GM12891 (cell line): Measurements from ENCODE around the gene TRIM28.

Experiments
- DNase-seq: peaks from one replicate; pipeline ENCODE4 v3.0.0; 2011; ENCODE audit warnings: low spot score; ENCODE audit not compliant: insufficient read length
- FAIRE-seq: peaks from 2 replicates; lab custom pipeline; 2011; peaks lifted over from hg19 to GRCh38; lab: Jason Lieb, UNC
- PAX5 ChIP-seq: IDR thresholded peaks from 2 replicates; pipeline ENCODE4 v1.6.1; 2011; ENCODE audit warnings: low read length, moderate library complexity, mild to moderate bottlenecking; ENCODE audit not compliant: insufficient read depth, severe bottlenecking
- POLR2A ChIP-seq: IDR thresholded peaks from 2 replicates; pipeline ENCODE4 v1.6.1; 2011; ENCODE audit warnings: low read depth, low read length, control low read depth
- POLR2AphosphoS5 ChIP-seq: IDR thresholded peaks from 2 replicates; pipeline ENCODE4 v1.6.1; 2011; ENCODE audit warnings: low read depth, low read length, control low read depth
- POU2F2 ChIP-seq: IDR thresholded peaks from 2 replicates; pipeline ENCODE4 v1.6.1; 2011; ENCODE audit warnings: low read depth, mild to moderate bottlenecking, control low read depth, low read length, moderate library complexity
- SPI1 ChIP-seq: IDR thresholded peaks from 2 replicates; pipeline ENCODE4 v1.6.1; 2011; ENCODE audit warnings: low read depth, low read length, control low read depth
- TAF1 ChIP-seq: IDR thresholded peaks from 2 replicates; pipeline ENCODE4 v1.6.1; 2011; ENCODE audit warnings: low read depth, low read length, control low read depth

Gene TRIM28

GRCh38 chr19:58519087-58519354 is 24.8 kb upstream of the TRIM28 start:
- no peak for TF ChIP-seq POU2F2
- TF ChIP-seq TAF1: no peak
- no peak for TF ChIP-seq SPI1
- no peak for TF ChIP-seq POLR2AphosphoS5
- TF ChIP-seq PAX5: no peak
- TF ChIP-seq POLR2A: no peak
- FAIRE-seq (peak; percentile 75), DNase-seq (no peak)

GRCh38 chr19:58519355-58520256 is 24.3 kb upstream of the TRIM28 start, which contains the start of gene ZBTB45:
Gene ZBTB45, minus strand, starts transcription at chr19:58519810. Its CDS starts 2,137 bp downstream, at chr19:58517673.
- peak; percentile 36; the same call in 1 of the 2 replicates for TF ChIP-seq SPI1
- TF ChIP-seq POU2F2: peak; percentile 58
- TF ChIP-seq PAX5: peak; percentile 71
- peak; percentile 69 for TF ChIP-seq POLR2A
- TF ChIP-seq POLR2AphosphoS5: peak; percentile 86
- TF ChIP-seq TAF1: peak; percentile 89
- FAIRE-seq (peak; percentile 92), DNase-seq (peak; percentile 80)

- TF ChIP-seq PAX5 (no peak), SPI1 (no peak)
- FAIRE-seq (peak; percentile 31), DNase-seq (no peak)
Measured at GRCh38 chr19:58520257-58520599, 23.6 kb upstream of the TRIM28 start.

GRCh38 chr19:58521651-58522050 is 22.2 kb upstream of the TRIM28 start:
- no peak for FAIRE-seq
- DNase-seq: no peak
- TF ChIP-seq TAF1 (no peak), POU2F2 (no peak), POLR2A (no peak), PAX5 (no peak), POLR2AphosphoS5 (no peak), SPI1 (no peak)

- FAIRE-seq (no peak), DNase-seq (no peak)
- TF ChIP-seq TAF1 (no peak), POLR2AphosphoS5 (no peak)
Measured at GRCh38 chr19:58522709-58523108, 21.2 kb upstream of the TRIM28 start.

- DNase-seq: no peak
- FAIRE-seq: no peak
- TF ChIP-seq POLR2AphosphoS5 (no peak), SPI1 (no peak), POU2F2 (no peak), PAX5 (no peak), TAF1 (no peak), POLR2A (no peak)
Measured at GRCh38 chr19:58529405-58529804, 14.5 kb upstream of the TRIM28 start.

- FAIRE-seq (no peak), DNase-seq (no peak)
- TF ChIP-seq SPI1: 0 out of 2 replicates have a peak, but pooled peaks have one; percentile 11
- TF ChIP-seq POU2F2: no peak
Measured at GRCh38 chr19:58531034-58531840, 12.6 kb upstream of the TRIM28 start.

- FAIRE-seq (no peak), DNase-seq (no peak)
- no peak for TF ChIP-seq POU2F2
- no peak for TF ChIP-seq POLR2AphosphoS5
- no peak for TF ChIP-seq POLR2A
- no peak for TF ChIP-seq SPI1
- no peak for TF ChIP-seq PAX5
- TF ChIP-seq TAF1: no peak
Measured at GRCh38 chr19:58535857-58536256, 8.0 kb upstream of the TRIM28 start.

- FAIRE-seq: no peak
- no peak for DNase-seq
- TF ChIP-seq POLR2AphosphoS5 (no peak), PAX5 (no peak), SPI1 (no peak), POU2F2 (no peak), TAF1 (no peak), POLR2A (no peak)
Measured at GRCh38 chr19:58536852-58537798, 6.7 kb upstream of the TRIM28 start.
